Islet precursor cell (in vitro differentiated cells): ENCODE data around the gene ANKRD11.
A peak's percentile ranks its signal among the peaks of the same experiment; 100 is the strongest.
"Not testable (repeated sequence)": the region's sequence is repeated elsewhere in the genome, so short reads cannot be mapped to it uniquely, and the experiment has no call there.

Source experiments
- DNase-seq: peaks from one replicate; pipeline ENCODE4 v3.0.0-alpha.2; 2018

Gene ANKRD11

GRCh38 chr16:89425523-89425922 lies 64.8 kb downstream of the ANKRD11 start:
- DNase-seq, result no peak

DNA sequence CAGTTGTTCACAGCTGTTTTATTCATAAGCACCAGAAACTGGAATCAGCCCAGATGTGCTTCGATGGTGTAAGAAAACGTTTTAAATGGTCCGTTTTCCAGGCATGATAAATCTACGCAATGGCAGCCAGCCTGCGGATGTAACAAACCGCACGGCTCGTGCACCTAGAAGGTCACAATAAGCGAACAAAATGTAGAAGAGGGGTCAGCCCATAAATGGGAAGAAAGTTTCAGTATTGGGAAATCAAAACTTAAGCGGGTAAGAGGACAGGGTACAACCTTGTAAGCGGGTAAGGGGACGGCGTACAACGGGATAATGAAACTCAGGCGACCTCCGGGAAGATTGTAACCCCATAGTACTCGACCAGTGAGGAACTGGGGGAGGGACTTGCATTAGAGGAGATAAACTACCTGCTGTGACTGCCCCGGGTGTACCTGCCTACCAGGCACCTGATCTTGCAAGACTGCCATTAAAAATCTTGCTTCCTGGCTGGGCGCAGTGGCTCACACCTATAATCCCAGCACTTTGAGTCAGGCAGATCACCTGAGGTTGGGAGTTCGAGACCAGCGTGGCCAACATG lies 66.6 kb downstream of the ANKRD11 start:
- DNase-seq, result no peak

DNA sequence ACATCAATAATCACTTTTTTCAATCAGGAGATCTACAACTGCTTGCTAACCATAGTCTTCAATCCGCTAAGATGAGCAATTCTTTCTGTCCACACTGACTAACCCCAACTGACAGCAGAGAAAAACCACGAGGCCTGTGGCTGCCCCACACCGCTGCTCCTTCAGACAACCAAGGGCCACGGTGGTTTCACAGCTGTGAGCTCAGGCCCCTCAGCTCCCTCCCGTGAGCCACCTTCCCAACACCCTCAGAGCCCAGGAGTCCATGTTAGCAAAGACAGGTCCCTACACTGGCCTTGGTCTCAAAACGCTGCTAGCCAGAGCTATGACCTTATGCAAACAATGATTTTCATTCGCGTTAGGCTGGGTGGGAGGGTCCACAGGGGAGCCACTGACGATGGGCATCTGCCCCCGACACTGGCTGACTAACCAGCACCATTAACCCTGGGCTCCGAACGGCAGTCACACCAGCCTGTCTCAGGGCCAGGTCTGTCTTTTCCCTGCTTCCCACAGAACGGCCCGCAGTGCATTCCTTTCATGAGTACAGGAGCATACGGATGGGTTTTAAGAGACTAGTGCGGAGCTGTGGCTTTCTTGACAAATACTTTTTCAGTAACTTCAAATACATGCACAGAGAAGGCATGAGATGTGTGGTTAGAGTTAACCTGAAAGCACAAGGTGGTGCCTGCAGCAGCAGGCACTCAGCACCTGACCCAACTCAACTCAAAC lies 67.3 kb downstream of the ANKRD11 start:
- peak; percentile 94 for DNase-seq

- no peak for DNase-seq
These were observed 67.8 kb downstream of the ANKRD11 start for GRCh38 chr16:89422527-89422904.

- DNase-seq, result not testable (repeated sequence)
These were observed 69.1 kb downstream of the ANKRD11 start for GRCh38 chr16:89421300-89421699.

- no peak for DNase-seq
These were observed 70.2 kb downstream of the ANKRD11 start for GRCh38 chr16:89420204-89420603.

DNA sequence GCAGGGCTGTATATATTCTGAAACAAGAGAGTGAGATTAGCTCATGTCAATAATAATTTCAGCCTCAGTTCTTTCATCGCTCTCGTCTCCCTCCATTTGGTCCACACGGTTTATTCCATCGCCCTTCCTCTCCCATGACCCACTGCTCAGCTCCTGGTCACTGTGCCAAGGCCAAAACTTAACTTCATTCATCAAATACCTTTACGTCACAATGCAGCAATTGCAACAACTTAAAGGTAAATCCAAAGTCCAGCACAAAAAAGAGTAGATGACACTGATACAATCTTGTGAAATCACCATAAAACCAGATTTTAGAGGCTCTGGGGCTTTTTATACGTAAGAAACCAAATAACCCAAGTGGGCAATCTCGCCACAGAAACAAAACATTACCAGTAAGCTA lies 72.0 kb downstream of the ANKRD11 start:
- DNase-seq, result no peak

- DNase-seq, result no peak
These were observed 73.0 kb downstream of the ANKRD11 start for GRCh38 chr16:89417352-89417751.

GRCh38 chr16:89413811-89414585 lies 76.4 kb downstream of the ANKRD11 start:
- DNase-seq, result no peak

- peak; percentile 72 for DNase-seq
These were observed 77.5 kb downstream of the ANKRD11 start for GRCh38 chr16:89412811-89413210.

- no peak for DNase-seq
These were observed 79.0 kb downstream of the ANKRD11 start for GRCh38 chr16:89411335-89411850.

DNA sequence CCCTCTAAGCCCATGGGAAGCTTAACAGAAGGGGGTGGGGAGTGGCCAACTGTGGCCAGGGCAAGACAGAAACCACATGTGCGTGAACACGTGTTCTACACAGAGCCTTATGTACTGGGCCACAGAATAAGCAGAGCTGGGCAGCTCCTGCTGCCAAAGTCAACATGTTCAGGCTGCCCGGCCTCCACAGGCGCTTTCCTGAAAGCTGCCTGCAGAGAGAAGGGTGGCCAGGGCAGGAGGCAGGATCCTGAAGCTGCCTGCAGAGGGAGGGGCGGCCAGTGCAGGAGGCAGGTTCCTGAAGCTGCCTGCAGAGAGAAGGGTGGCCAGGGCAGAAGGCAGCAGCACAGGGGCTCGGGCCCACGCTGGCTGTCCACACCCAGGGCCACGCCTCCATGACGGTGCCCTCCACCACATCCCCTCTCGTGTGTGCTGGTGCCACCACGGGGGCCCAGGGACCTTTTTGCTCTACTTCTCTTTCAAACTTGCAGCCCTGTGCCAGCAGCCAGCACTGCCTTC lies 79.5 kb downstream of the ANKRD11 start:
- peak; percentile 68 for DNase-seq

DNA sequence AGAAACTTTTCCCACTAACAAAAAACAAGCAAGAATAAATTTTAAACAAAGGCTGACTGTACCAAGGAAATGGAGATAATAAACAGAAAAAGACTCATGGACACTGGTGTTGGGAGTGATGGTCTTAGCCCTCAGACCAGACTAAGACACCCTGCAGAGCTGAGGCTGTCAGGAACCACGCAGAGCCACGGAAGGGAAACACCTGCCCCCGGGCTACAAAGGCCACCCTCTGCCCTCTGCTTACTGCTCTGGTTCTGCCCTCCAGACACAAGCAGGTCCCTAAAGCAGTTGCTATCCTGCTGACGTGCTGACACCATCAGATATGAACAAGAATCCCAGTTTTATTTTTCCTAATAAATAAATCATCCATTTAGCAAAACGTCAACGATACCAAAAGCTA lies 80.0 kb downstream of the ANKRD11 start:
- no peak for DNase-seq

DNA sequence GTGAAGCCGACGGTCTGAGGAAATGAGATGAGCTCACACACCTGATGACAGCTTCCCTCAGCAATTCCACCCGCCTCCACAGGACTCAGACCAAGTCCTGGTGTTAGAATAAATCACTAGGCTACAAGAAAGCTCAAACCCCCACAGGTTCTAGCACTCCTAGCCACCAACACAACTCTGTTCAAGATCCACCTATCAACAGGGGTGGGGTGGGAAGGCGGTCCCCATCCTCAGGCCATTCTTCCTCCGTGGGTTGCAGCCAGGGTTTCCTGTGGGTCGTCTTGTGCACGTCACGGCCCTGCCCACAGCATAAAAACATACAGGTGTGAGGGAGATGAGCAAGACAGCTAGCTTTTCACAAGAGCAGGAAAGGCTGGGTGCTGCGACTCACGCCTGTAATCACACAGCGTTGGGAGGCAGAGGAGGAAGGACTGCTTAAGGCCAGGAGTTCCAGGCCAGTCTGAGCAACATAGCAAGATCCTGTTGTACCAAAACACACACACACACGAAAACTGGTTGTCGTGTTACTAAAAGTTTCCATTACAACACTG lies 81.1 kb downstream of the ANKRD11 start:
- peak; percentile 84 for DNase-seq

DNA sequence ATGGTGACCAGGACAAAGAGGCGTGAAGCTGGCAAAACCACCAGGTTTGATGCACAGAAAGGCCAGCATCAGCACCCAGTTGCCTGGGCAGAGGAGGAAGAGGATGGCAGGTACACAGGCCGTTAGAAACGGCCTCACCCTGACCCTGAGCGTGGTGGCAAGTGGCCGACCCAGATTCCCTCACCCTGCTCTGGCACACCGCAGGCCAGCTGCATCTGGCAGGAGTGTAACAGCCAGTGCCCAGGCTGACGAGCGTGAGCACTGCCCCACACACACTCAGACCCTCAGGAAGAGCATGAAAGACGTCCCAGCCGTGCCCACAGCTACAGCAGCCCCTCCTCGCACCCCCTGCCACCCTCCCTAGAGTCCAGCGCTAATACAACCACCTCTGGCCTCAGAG lies 82.0 kb downstream of the ANKRD11 start:
- no peak for DNase-seq

DNA sequence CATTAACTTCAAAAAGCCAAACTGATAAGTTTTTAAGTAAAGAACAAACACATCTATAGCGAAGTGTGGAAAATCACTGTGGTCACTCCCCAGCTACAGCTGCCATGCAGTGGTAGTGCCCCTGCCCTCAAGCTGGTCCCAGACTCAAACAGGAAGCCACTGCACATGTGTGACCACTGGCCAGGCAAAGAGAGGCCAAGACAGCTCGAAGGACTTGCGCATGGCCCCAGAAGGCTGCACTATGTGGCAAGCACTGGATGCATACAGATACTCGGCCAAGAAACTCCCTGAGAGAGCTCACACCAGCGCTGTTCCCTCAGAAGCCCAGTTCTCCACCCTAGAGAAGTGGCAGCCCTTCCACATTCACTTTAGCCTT lies 82.4 kb downstream of the ANKRD11 start:
- DNase-seq, result no peak

- DNase-seq, result no peak
These were observed 83.0 kb downstream of the ANKRD11 start for GRCh38 chr16:89407282-89407924.

- no peak for DNase-seq
These were observed 84.0 kb downstream of the ANKRD11 start for GRCh38 chr16:89406277-89406888.

DNA sequence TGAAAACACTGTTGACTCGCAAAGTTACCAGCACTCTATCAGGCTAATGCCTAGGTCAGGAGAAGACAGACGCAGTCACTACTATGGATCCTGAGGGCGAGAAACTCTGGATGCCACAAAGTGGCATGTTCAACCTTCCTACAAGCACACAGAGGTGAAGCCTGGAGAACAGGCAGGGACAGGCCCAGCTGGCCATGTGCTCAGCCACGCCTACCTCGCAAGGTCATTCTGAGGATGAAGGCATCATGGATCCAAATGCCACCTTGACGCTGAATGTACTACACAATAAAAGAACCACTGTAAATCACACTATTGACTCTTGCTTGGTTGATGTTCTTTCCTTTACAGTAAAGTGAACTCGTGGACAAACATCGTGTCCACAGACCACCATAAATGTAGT lies 85.8 kb downstream of the ANKRD11 start:
- no peak for DNase-seq

DNA sequence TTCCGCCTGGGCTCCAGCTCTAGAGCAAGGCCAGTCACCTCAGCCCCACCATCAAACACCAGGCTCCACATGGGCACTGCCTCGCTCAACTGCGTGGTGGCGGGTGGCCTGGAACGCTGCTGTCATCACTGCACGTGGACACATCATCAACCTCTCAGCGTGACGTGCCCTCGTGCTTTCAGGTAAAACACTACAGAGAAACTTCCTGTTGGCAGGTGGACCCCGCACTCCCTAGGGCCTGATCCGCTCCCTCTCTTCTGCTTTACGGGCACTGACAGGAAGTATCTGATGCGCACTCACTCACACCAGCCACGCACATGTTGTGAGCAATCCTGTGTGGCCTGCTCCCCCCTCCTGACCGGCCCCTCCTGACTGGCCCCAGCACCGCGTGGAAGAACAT lies 87.4 kb downstream of the ANKRD11 start:
- DNase-seq, result no peak

GRCh38 chr16:89401641-89402445 lies 88.5 kb downstream of the ANKRD11 start:
- DNase-seq, result no peak

DNA sequence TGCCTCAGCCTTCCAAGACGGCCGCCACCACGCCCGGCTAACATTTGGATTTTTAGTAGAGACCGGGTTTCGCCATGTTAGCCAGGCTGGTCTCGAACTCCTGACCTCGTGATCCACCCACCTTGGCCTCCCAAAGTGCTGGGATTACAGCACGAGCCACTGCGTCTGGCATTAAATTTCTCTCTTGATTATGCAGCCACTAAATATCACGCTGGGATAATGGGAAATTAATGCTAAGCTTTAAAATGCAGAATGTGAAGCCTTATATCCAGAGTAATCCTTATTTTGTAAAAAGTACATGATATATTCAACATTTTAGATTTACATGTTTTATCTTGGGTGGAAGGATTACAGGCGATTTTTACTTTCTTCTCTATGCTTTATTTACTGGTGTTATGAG lies 89.2 kb downstream of the ANKRD11 start:
- DNase-seq, result no peak
